KMS-11 (cell line): Measurements from ENCODE around the gene AOX1.
"Not testable (repeated sequence)": the region's sequence is repeated elsewhere in the genome, so short reads cannot be mapped to it uniquely, and the experiment has no call there.

ENCODE experiments used
- H2AFZ ChIP-seq: fragments of 200-600 bp; sonication (generic); 2 replicates; pipeline ENCODE4 v1.6.1; 2016; ENCODE audit warnings: antibody characterized with exemption, mixed run types, low read depth
- H3K27ac ChIP-seq: fragments of 200-600 bp; sonication (generic); 2 replicates; pipeline ENCODE4 v1.6.1; 2016; ENCODE audit warnings: mild to moderate bottlenecking, mixed run types
- H3K27me3 ChIP-seq: fragments of 200-600 bp; sonication (generic); 2 replicates; pipeline ENCODE4 v1.6.1; 2017; ENCODE audit warnings: mild to moderate bottlenecking, low read depth, mixed run types, moderate library complexity; ENCODE audit not compliant: insufficient read depth
- H3K36me3 ChIP-seq: fragments of 200-600 bp; sonication (generic); 2 replicates; pipeline ENCODE4 v1.6.1; 2017; ENCODE audit warnings: mild to moderate bottlenecking, mixed run types; ENCODE audit not compliant: insufficient read depth
- H3K4me1 ChIP-seq: fragments of 200-600 bp; sonication (generic); 2 replicates; pipeline ENCODE4 v1.6.1; 2016; ENCODE audit warnings: mild to moderate bottlenecking, low read depth, mixed run types; ENCODE audit not compliant: poor library complexity, severe bottlenecking
- H3K4me2 ChIP-seq: fragments of 200-600 bp; sonication (generic); 2 replicates; pipeline ENCODE4 v1.7.0; 2016; ENCODE audit warnings: mild to moderate bottlenecking, mixed run types
- H3K4me3 ChIP-seq: fragments of 200-600 bp; sonication (generic); IDR thresholded peaks from 2 replicates; pipeline ENCODE4 v1.6.1; 2017; ENCODE audit warnings: low read depth, low read length, mixed read lengths; ENCODE audit not compliant: insufficient read depth
- H3K79me2 ChIP-seq: fragments of 200-600 bp; sonication (generic); 2 replicates; pipeline ENCODE4 v1.6.1; 2016; ENCODE audit warnings: low read depth, mixed run types; ENCODE audit not compliant: insufficient read depth
- H3K9ac ChIP-seq: fragments of 200-600 bp; sonication (generic); 2 replicates; pipeline ENCODE4 v1.6.1; 2016; ENCODE audit warnings: mild to moderate bottlenecking, mixed run types
- H4K20me1 ChIP-seq: fragments of 200-600 bp; sonication (generic); 2 replicates; pipeline ENCODE4 v1.6.1; 2016; ENCODE audit warnings: mild to moderate bottlenecking, mixed run types; ENCODE audit not compliant: insufficient read depth
- TF ChIP-seq, protein P1 (sequence below): fragments of 200-600 bp; sonication (generic); conservative IDR thresholded peaks from 2 replicates; pipeline ENCODE4 v1.6.1; 2017; ENCODE audit warnings: low read depth, mild to moderate bottlenecking, antibody characterized with exemption, low read length, moderate library complexity, mixed read lengths

AOX1 gene

DNA sequence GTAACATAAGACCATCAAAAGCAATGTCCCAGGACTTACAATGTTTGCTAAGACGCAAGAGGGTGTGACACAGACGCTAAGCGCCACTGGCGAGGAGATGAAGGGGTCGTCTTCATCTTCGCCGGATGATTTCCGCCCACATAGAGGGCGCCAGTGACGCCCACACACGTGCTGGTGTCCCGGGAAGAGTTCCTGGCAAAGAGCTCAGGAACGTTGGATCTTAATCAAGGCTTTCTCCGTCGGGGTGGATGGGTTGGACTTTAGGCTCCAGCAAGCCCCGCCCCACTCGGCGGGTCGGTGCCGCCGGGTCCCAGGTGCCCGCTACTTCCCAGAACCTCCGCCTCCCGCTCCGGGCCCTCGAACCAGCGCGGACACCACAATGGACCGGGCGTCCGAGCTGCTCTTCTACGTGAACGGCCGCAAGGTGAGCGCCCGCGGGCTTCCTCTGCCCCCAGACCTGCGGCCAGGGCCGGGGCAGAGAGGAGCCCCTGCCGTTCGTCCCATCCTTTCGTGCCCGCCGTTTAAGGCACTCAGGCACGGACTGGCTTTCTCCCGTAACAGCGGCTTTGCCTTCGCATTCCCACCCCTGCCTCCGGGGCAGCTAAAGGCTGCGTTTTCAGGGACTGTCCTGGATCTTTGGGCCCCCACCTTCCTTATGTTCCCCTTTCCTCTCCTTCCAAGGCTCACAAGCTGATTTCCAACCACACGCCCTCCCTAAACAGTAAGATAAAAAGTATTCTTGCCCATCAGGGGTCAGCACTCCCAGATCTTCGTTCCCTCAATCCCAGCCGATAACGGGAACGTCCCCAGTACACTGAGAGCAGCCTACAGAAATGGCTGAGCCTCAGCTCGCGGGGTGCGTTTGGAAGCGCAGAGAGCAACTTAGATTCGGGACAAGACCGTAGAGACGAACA, at the start of gene AOX1:
AOX1 (plus strand) TSS at position 285 of the 914 bp plus-strand sequence; CDS start at position 380, 95 bp downstream.
- H2AFZ ChIP-seq: no peak within 1 kb of the TSS
- H3K27ac ChIP-seq: no peak within 1 kb of the TSS
- H3K36me3 ChIP-seq: no peaks in the 10 kb centered on the region
- H4K20me1 ChIP-seq: no peaks in the 10 kb centered on the region
- no peak within 1 kb of the TSS for H3K4me2 ChIP-seq
- H3K79me2 ChIP-seq: no peaks in the 10 kb centered on the region
- TF ChIP-seq, protein P1, sequence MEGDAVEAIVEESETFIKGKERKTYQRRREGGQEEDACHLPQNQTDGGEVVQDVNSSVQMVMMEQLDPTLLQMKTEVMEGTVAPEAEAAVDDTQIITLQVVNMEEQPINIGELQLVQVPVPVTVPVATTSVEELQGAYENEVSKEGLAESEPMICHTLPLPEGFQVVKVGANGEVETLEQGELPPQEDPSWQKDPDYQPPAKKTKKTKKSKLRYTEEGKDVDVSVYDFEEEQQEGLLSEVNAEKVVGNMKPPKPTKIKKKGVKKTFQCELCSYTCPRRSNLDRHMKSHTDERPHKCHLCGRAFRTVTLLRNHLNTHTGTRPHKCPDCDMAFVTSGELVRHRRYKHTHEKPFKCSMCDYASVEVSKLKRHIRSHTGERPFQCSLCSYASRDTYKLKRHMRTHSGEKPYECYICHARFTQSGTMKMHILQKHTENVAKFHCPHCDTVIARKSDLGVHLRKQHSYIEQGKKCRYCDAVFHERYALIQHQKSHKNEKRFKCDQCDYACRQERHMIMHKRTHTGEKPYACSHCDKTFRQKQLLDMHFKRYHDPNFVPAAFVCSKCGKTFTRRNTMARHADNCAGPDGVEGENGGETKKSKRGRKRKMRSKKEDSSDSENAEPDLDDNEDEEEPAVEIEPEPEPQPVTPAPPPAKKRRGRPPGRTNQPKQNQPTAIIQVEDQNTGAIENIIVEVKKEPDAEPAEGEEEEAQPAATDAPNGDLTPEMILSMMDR: no peak
- no peaks in the 10 kb centered on the region for H3K27me3 ChIP-seq
- no peaks in the 10 kb centered on the region for H3K4me1 ChIP-seq
- no peak within 1 kb of the TSS for H3K4me3 ChIP-seq
- H3K9ac ChIP-seq: no peak within 1 kb of the TSS

DNA sequence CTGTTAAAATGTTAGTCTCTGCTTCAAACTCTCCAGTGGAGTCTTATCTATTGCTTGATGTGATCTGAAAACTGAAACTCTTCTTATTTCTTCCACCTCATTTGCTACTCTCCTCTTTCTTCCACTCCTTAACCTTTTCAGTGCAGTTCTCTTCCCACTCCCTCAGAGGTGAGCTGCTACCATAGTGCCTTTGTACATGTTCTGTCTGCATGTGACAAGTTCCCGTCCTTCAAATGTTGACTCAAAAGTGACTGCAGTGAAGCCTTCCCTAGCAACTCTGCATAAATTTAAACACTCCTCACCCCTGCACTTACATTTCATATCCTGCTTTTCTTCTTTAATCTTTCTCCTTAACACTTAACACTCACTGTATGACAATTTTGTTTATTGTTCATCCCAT, 47.7 kb upstream of the AOX1 start:
- Histone ChIP-seq H3K4me3 (no peak overlapping the region), H3K79me2 (no peaks in the 10 kb centered on the region), H3K27ac (no peak overlapping the region), H3K9ac (no peak overlapping the region), H3K4me2 (no peak overlapping the region), H2AFZ (no peak overlapping the region), H4K20me1 (no peaks in the 10 kb centered on the region), H3K4me1 (no peaks in the 10 kb centered on the region), H3K27me3 (no peaks in the 10 kb centered on the region), H3K36me3 (no peaks in the 10 kb centered on the region)
- TF ChIP-seq, protein P1: no peak

DNA sequence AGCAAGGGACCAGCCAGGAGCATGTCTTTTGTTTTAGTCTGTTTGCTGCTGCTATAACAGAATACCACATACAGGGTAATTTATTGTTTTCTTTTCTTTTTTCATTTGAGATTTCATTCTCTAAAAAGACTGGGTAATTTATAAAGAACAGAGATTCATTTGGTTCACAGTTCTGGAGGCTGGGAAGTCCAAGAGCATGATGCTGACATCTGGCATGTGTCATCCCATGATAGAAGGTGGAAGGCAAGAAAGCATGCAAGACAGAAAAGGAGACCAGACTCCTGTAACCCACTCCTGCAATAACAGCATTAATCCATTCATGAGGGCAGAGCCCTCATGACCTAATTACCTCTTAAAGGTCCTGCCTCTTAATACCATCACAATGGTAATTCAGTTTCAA, 45.0 kb upstream of the AOX1 start:
- Histone ChIP-seq H3K4me2 (no peak overlapping the region), H4K20me1 (no peaks in the 10 kb centered on the region), H2AFZ (no peak overlapping the region), H3K27me3 (no peaks in the 10 kb centered on the region), H3K4me1 (no peaks in the 10 kb centered on the region), H3K79me2 (no peaks in the 10 kb centered on the region), H3K9ac (no peak overlapping the region), H3K36me3 (no peaks in the 10 kb centered on the region), H3K27ac (no peak overlapping the region), H3K4me3 (no peak overlapping the region)
- TF ChIP-seq, protein P1: no peak

DNA sequence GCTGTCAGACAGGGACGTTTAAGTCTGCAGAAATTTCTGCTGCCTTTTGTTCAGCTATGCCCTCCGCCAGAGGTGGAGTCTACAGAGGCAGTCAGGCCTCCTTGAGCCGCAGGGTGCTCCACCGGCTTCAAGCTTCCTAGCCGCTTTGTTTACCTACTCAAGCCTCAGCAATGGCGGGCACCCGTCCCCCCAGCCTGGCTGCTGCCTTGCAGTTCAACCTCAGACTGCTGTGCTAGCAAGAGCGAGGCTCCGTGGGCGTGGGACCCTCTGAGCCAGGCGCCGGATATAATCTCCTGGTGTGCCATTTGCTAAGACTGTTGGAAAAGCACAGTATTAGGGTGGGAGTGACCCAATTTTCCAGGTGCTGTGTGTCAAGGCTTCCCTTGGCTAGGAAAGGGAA, 19.2 kb upstream of the AOX1 start:
- not testable (repeated sequence) for H3K4me3 ChIP-seq, H3K4me1 ChIP-seq, H3K9ac ChIP-seq, H3K27me3 ChIP-seq, H3K36me3 ChIP-seq, H3K4me2 ChIP-seq, H3K79me2 ChIP-seq, H3K27ac ChIP-seq, H4K20me1 ChIP-seq, H2AFZ ChIP-seq

DNA sequence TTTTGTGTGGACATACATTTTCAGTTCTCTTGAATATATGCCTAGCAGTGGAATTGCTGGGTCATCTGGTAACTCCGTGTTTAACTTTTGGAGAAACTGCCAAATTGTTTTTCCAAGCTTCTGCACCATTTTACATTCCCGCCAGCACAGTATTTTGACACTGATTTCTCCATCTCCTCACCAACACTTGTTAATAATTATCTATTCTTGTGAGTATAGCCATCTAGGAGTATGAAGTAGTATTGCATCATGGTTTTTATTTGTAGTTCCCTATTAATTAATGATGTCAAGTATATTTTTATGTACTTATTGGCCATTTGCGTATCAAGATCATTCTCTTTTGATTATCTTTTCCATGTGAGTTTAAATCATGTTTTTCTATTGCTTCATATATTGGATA, 17.9 kb upstream of the AOX1 start:
- no peaks in the 10 kb centered on the region for H3K36me3 ChIP-seq
- H3K79me2 ChIP-seq: no peaks in the 10 kb centered on the region
- H3K4me3 ChIP-seq: no peak overlapping the region
- no peaks in the 10 kb centered on the region for H4K20me1 ChIP-seq
- no peak overlapping the region for H3K4me2 ChIP-seq
- no peak overlapping the region for H2AFZ ChIP-seq
- H3K4me1 ChIP-seq: no peaks in the 10 kb centered on the region
- no peak overlapping the region for H3K9ac ChIP-seq
- TF ChIP-seq, protein P1: no peak
- H3K27me3 ChIP-seq: no peaks in the 10 kb centered on the region
- no peak overlapping the region for H3K27ac ChIP-seq
